Hematopoietic multipotent progenitor cell treated with erythropoietin and hydrocortisone succinate and interleukin-3 and kit ligand, for 4 days (in vitro differentiated cells): Measurements from ENCODE around the gene MTUS2.

Experiments
- DNase-seq: peaks from one replicate; pipeline ENCODE4 v3.0.0-alpha.2; 2015

The MTUS2 gene

DNA sequence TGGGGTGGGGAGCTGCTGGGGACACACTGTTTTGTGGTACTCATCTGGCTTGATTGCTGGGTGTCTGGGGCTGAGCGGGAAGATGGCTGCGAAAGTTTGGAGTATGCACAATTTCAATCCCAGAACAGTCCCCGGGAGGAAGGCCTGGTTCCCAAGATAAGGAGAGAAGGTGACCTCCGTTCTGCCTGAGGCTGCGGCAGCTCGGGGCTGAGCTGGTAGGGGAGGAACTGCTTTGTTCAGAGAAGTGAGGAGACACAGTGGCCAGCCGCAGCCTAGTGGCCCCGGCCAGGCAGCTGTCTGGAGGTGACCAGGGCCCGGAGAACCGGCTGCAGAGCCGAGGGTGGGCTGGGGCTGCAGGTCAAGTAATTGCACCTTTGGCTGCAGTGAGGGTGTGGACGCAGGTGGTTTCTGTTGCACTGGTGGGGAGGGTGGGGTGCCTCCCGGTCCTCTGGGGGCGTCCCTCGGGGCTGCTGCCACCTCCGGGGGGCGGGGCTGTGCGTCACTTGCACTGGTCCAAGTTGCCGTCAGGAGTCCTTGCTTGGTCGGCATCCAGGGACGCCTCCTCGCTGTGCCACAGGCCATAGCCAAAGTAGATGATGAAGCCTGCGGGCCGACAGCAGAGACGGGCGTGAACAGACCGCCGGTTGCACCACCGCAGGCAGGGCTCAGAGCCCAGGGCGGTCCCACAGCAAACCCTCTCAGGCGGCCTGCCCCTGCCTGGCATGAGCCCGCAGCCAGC, 694.0 kb downstream of the MTUS2 start:
- no peak for DNase-seq

- DNase-seq: no peak
Observed at GRCh38 chr13:29514720-29515310, 694.7 kb downstream of the MTUS2 start.

- no peak for DNase-seq
Observed at GRCh38 chr13:29515372-29515771, 695.2 kb downstream of the MTUS2 start.

DNA sequence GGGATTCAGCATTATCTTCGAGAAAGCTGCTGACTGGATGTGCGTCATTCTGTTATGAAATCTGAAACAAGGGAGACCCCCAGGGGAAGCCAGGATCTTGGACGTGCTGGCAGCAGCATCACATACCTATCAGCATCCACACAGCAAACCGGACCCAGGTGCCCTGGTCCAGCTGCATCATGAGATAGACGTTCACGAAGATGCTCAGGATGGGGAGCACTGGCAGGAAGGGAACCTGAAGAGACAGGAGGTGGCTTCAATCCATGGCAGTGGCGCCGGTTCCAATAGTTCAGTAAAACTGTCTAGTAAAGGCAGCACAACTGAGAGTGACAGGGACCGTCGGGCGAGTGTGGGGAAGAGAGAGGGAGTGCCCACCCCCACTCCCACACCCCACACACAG, 695.9 kb downstream of the MTUS2 start:
- no peak for DNase-seq

DNA sequence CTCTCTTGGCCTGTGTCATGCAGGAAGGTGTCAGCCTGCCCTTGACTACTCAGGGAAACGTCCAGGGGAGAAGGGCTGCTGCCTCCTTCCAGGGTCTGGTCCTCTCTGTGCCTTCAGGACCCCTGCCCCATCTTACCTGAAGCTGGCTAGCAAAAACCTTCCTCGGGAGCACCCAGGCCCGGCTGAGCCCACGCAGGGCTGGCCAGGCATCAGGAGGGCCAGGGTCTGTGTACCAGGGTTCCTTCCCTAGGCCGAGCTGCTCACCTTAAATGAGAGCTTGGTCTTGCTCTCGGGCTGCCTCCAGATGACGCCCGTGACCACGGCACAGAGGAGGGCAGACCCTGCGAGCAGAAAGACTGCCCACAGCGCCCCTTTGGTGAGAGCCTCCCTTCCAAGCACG, 696.7 kb downstream of the MTUS2 start:
- DNase-seq: no peak

- no peak for DNase-seq
Observed at GRCh38 chr13:29519921-29520320, 699.8 kb downstream of the MTUS2 start.

- no peak for DNase-seq
Observed at GRCh38 chr13:29520671-29521070, 700.5 kb downstream of the MTUS2 start.

DNA sequence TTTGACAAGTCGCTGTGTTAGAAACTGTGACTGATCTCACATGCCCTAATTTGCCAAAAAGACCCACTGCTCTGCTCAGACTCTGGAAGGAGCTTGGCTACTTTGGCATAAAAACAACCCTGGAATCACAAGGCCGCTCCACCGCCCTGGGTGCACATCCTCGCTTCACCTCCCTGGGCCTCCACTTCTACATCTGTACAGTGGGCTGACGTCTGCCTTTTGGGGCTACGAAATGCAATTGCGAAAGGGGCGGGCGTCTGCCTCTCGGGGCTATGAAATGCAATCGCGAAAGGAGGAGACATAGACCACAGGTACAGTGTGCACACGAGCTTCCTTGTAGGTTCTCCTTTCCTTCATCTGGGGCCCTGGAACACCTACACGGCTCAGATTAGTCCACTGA, 701.2 kb downstream of the MTUS2 start:
- no peak for DNase-seq

DNA sequence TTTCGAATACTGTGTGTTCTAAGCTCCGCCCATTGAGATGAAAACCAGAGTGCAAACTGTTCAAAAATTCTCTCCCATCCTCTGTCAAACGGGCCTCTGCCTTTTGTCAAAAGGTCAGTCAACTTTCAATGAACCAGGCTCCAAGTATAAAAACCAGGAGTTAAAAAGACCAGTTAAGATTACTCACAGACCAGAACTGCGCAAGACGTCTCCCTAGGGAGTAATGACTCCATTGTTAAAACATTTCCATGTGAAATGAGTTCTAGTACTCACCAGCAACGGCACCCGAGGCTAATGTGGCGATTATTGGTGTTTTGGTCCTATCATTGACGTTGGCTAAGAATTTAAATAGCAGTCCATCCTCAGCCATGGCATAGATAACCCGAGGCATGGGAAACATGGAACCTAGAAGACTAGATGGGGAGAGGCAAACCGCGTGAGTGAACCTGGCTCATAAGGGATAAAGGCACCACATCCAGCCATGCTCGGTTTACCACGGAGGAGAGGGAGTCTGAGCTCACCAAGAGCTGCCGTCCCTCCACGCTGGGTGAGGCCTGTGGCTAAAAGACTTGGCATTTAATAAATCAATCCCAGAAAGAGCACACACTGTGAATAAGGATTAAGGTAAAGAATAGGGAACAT, 702.0 kb downstream of the MTUS2 start:
- no peak for DNase-seq

- no peak for DNase-seq
Observed at GRCh38 chr13:29523199-29523961, 703.2 kb downstream of the MTUS2 start.

- DNase-seq: no peak
Observed at GRCh38 chr13:29524176-29524575, 704.0 kb downstream of the MTUS2 start.

- DNase-seq: no peak
Observed at GRCh38 chr13:29524641-29525040, 704.5 kb downstream of the MTUS2 start.

GRCh38 chr13:29525757-29526156, 705.6 kb downstream of the MTUS2 start:
- no peak for DNase-seq

DNA sequence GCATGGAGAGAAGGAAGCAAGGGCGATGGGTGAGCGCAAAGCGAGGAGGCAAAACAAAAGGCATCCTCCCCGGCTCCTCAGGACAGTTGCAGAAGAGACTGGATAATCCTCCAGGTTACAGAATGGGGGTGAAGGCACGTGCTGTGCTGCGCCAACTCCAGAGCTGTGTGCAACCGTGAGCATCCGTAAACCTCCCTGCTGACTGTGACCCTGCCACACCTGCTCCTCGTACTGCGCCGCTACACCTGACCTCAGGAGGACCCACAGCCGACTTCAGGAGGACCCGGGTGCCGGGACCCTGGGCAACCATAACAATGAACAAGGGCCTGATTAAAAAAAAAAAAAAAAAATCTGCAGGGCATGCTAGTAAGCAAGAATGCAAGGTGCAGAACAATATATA, 706.6 kb downstream of the MTUS2 start:
- no peak for DNase-seq

DNA sequence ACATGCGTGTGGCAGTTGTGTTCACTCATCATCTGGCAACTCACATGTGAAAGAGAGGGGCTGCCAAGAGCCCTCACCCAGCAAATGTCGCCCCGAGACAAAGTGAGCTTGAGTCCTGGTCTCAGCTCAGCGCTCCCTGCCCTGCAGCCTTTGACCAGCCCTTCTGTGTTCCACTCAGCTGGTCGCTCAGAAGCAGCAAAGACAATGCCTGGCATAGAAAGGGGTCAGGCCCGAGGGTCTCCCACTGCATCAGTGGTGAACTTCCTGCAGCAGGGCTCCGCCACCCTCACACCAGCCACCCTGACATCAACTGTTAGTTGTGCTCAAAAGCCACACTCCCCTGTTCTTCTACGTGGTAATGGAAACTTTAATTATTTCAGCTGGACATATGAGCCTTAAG, 707.4 kb downstream of the MTUS2 start:
- DNase-seq: no peak

- DNase-seq: no peak
Observed at GRCh38 chr13:29527916-29528315, 707.8 kb downstream of the MTUS2 start.

GRCh38 chr13:29529754-29530153, 709.6 kb downstream of the MTUS2 start:
- DNase-seq: no peak

- DNase-seq: no peak
Observed at GRCh38 chr13:29530901-29531300, 710.8 kb downstream of the MTUS2 start.

- DNase-seq: no peak
Observed at GRCh38 chr13:29532116-29532515, 712.0 kb downstream of the MTUS2 start.

DNA sequence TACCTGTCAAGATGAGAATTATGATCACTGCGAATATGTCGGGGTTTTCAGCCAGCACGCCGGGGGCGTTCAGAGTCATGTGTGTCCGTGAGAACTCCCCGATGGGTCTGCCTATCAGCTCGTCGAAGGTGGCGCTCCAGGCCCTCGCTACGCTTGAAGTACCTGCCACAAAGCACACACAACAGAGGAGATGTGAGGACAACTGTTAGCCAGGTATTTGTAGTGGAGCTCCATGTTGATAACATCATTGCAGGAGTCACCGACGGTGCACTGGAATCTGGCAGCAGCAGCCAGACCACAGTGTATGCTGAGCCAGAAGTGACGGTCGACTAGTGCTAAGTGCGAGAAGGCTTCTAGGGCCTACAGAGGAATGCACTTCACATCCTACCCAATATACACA, 712.7 kb downstream of the MTUS2 start:
- no peak for DNase-seq

DNA sequence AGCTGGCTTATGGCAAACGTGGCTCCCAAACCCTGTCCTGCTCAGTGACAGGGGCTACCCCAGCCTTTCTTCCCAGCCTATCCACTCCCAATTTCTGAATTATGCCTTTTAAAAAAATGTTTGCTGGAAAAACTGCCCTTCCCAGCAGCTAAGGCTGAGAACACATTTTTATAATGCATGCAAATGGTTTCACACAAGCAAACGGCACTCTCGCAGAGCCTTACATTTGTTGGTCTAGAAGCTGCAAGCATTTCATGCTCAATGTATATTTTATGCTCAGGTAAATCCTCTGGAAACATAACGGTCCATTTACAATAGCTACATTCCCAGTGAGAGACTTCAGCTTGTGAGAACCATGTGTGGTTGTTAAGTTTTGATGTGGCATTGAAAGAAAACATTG, 713.9 kb downstream of the MTUS2 start:
- DNase-seq: no peak

DNA sequence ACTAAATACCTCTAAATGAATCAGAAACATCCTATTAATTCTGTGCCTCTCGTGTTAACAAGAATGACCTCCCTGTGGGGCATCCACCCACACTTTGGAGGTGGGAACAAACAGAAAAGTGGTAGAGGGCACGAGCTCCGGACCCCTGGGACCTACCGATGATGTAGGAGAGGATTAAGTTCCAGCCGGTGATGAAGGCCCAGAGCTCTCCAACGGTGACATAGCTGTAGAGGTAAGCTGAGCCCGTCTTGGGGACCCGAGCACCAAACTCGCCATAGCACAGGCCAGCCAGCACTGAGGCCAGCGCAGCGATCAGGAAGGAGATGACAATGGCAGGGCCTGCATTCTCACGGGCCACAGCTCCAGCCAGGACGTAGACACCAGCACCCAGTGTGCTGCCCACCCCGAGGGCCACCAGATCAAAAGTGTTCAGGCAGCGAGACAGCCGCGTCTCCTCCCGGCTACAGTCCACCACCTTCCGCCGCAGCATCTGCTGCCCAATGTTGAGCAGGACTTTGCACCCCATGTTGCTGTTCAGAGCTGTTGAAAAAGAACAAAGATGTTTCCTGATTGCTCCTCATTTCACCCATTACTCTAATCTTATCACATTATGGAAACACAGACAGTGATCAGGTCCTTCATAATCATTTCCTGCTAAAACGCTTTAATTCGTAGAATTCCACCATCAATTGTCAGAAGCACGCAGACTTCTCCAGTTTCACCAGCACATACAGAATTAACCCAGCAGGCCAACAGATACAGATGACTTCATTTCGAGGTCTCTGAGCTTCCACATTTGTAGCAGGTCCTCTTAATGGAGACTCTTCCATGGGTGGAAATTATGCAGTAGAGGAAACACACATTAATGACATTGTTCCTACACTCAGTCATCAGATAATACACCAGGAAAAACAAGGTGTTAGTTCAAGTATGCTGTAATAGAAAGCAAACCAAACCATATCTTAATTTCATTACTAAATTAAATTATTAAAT, 715.8 kb downstream of the MTUS2 start:
- no peak for DNase-seq
